Liver (tissue), 9 donors: Measurements from ENCODE around the gene TDP2. TPM values are rescaled to one million over a fixed set of nuclear protein-coding genes. Genes with fewer than 3 reads are reported as not detected.

Experiments used
- DNase-seq: peaks from one replicate; pipeline ENCODE4 v3.0.0-alpha.2; 2017; ENCODE audit warnings: low spot score
- H3K27ac ChIP-seq, 2 donors: one replicate each; pipeline ENCODE4 v1.7.0; 2013; ENCODE audit warnings: inconsistent platforms in 2 of 2, low read length in 2 of 2, control low read depth in 1 of 2, low read depth in 1 of 2, mild to moderate bottlenecking in 1 of 2
- H3K27me3 ChIP-seq, 4 donors: one replicate each; pipeline versions ENCODE4 v1.6.1 to v1.7.0; 2013; ENCODE audit warnings: low read length in 3 of 4, inconsistent platforms in 1 of 4, mild to moderate bottlenecking in 1 of 4, moderate library complexity in 1 of 4; ENCODE audit not compliant: control insufficient read depth in 4 of 4, insufficient read depth in 4 of 4
- H3K36me3 ChIP-seq, 4 donors: one replicate each; pipeline versions ENCODE4 v1.6.1 to v1.7.0; 2013; ENCODE audit warnings: low read length in 3 of 4, mild to moderate bottlenecking in 3 of 4, low read depth in 1 of 4, moderate library complexity in 1 of 4; ENCODE audit not compliant: control insufficient read depth in 4 of 4, insufficient read depth in 3 of 4
- H3K4me1 ChIP-seq, 4 donors: one replicate each; pipeline versions ENCODE4 v1.6.1 to v1.7.0; 2013; ENCODE audit warnings: low read length in 3 of 4, mild to moderate bottlenecking in 3 of 4, moderate library complexity in 1 of 4; ENCODE audit not compliant: control insufficient read depth in 4 of 4, insufficient read depth in 4 of 4
- H3K4me3 ChIP-seq, 3 donors: one replicate each; pipeline versions ENCODE4 v1.6.1 to v1.7.0; 2013; ENCODE audit warnings: low read length in 3 of 3, control low read depth in 1 of 3, low read depth in 1 of 3, mild to moderate bottlenecking in 1 of 3
- H3K9ac ChIP-seq, 2 donors: one replicate each; pipeline ENCODE4 v1.7.0; 2013; ENCODE audit warnings: low read length in 2 of 2, mild to moderate bottlenecking in 2 of 2, moderate library complexity in 2 of 2, control low read depth in 1 of 2, low read depth in 1 of 2
- H3K9me3 ChIP-seq, 4 donors: one replicate each; pipeline versions ENCODE4 v1.6.1 to v1.7.0; 2013; ENCODE audit warnings: low read length in 3 of 4; ENCODE audit not compliant: control insufficient read depth in 4 of 4
- EGR1 ChIP-seq, 2 donors: IDR thresholded peaks; 2 replicates each; pipeline ENCODE4 v1.6.1; 2016 to 2018; ENCODE audit warnings: antibody characterized with exemption in 2 of 2, low read depth in 2 of 2
- FOXA1 ChIP-seq: IDR thresholded peaks from 2 replicates; pipeline ENCODE4 v1.6.1; 2016; ENCODE audit warnings: antibody characterized with exemption
- FOXA2 ChIP-seq: IDR thresholded peaks from 2 replicates; pipeline ENCODE4 v1.6.1; 2016; ENCODE audit warnings: antibody characterized with exemption
- GABPA ChIP-seq, 2 donors: IDR thresholded peaks in 1 of 2; conservative IDR thresholded peaks in 1 of 2; 2 replicates each; pipeline ENCODE4 v1.6.1; 2016; ENCODE audit warnings: antibody characterized with exemption in 2 of 2, mild to moderate bottlenecking in 1 of 2, moderate library complexity in 1 of 2
- HNF4A ChIP-seq, 2 donors: conservative IDR thresholded peaks; 2 replicates each; pipeline ENCODE4 v1.6.1; 2016; ENCODE audit warnings: antibody characterized with exemption in 2 of 2, mild to moderate bottlenecking in 2 of 2
- HNF4G ChIP-seq: IDR thresholded peaks from 2 replicates; pipeline ENCODE4 v1.6.1; 2016; ENCODE audit warnings: antibody characterized with exemption
- JUND ChIP-seq, 2 donors: IDR thresholded peaks; 2 replicates each; pipeline ENCODE4 v1.6.1; 2016; ENCODE audit warnings: antibody characterized with exemption in 2 of 2
- NR2F2 ChIP-seq: IDR thresholded peaks from 2 replicates; pipeline ENCODE4 v1.6.1; 2016; ENCODE audit warnings: antibody characterized with exemption
- RXRA ChIP-seq, 2 donors: IDR thresholded peaks; 2 replicates each; pipeline ENCODE4 v1.6.1; 2017 to 2018; ENCODE audit warnings: antibody characterized with exemption in 2 of 2, mild to moderate bottlenecking in 1 of 2
- SP1 ChIP-seq: IDR thresholded peaks from 2 replicates; pipeline ENCODE4 v1.6.1; 2018; ENCODE audit warnings: antibody characterized with exemption, mild to moderate bottlenecking
- TAF1 ChIP-seq: conservative IDR thresholded peaks from 2 replicates; pipeline ENCODE4 v1.6.1; 2016; ENCODE audit warnings: antibody characterized with exemption, mild to moderate bottlenecking
- YY1 ChIP-seq: IDR thresholded peaks from 2 replicates; pipeline ENCODE4 v1.6.1; 2016; ENCODE audit warnings: antibody characterized with exemption, mild to moderate bottlenecking
- WGBS: extraction: QIAGEN DNeasy Blood & Tissue Kit; methylation state at CpG from one replicate; pipeline ENCODE4 v1.1.7; 2013; 5-methylcytosine and 5-hydroxymethylcytosine counted together
- polyA plus RNA-seq, 2 donors: library from polyadenylated mRNA; stranded (reverse) in 1 of 2; unstranded in 1 of 2; fragments of 200-250 nt in 1 of 2; fragments of >200 nt in 1 of 2; fragmentation: Nextera tagmentation in 1 of 2; extraction: Ambion mirVana in 1 of 2; gene quantifications; one replicate each; pipeline versions ENCODE4 v1.2.1 to v1.2.3, GENCODE V29; 2013 to 2015
- total RNA-seq, 2 donors: library from RNA; depleted of rRNA; stranded (reverse); fragments of >200 nt; gene quantifications; one replicate each; pipeline ENCODE4 v1.2.3, GENCODE V29; 2014
- TF ChIP-seq, protein P1 (sequence below): IDR thresholded peaks from 2 replicates; pipeline ENCODE4 v1.6.1; 2016; ENCODE audit warnings: antibody characterized with exemption
- TF ChIP-seq, protein P2 (sequence below): fragments of 150-350 bp; IDR thresholded peaks from 2 replicates; pipeline ENCODE4 v1.5.1; 2017; ENCODE audit warnings: improper control_type of control experiment, low read depth, low read length; ENCODE audit not compliant: missing input control
- TF ChIP-seq, protein P3 (sequence below): IDR thresholded peaks from 2 replicates; pipeline ENCODE4 v1.6.1; 2016; ENCODE audit warnings: antibody characterized with exemption
- TF ChIP-seq, protein P4 (sequence below): IDR thresholded peaks from 2 replicates; pipeline ENCODE4 v1.6.1; 2016; ENCODE audit warnings: antibody characterized with exemption
- donor health status: healthy.
- donor health status: healthy.
- donor health status: healthy.
- donor health status: healthy.
- donor health status: healthy.

TDP2 gene
- total and polyA plus RNA-seq, 4 donors = 16.5 to 24.3 (median 18.5) TPM

DNA sequence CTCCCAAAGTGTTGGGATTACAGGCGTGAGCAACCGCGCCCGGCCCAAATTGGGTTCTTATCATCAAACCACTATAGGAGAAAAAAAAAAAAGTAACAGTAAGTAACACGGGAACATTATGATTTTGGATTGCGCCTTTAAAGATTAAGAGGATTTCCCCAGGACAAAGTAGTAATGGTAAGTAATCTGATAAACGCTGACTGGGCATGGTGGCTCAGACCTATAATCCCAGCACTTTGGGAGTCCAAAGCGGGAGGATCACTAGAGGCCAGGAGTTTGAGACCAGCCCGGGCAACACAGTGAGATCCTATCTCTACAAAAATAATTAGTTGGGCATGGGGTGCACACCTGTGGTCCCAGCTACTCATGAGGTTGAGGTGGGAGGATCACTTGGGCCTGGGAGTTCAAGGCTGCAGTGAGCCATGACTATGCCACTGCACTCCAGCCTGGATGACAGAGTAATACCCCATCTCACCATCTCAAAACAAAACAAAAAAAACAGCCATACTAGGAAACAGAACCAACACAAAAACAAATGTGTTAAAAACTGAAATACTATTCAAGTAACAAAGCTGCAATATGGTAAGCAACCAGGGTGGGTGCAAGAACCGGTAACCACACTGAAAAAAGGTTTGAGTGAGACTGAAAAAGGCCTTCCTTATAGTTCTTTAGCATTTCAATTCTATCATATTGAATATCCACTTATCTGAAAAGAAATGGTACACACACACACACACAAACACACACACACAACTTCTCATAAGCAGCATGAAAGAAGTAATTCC is 44.0 kb upstream of the TDP2 start:
- WGBS = 93% methylated on average over 10 of the region's 10 CpGs
- H3K4me3 ChIP-seq = no peak overlapping the region

DNA sequence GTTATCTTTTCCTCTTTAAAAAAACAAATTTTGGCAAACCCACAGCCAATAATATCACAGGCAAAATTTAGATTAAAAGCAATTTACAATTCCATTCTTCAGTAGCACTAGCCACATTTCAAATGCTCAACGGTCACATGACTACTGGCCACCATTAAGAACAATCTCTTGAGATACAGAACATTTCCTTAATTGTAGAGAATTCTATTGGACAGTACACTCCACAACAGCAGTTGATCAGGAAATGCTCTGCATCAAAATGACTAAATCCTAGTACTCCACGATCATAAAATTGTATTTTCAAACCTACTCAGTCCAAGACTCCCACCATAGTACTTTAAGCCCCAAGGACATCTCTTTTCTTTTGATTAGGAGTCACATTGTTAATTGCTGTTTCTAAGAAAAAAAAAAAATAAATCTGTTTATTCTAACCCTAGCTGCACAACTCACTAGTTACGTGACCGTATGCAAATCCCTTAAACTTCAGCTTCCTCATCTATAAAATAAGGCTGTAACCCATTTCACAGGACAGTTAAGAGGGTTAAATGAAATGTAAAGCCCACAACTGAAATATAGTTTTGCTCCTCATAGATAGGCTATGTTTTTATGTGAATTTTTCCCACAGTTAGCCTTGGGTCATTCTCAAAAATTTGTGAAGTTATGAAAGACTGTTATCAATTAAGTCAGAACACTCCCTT is 42.5 kb upstream of the TDP2 start:
- no peak overlapping the region for H3K4me3 ChIP-seq
- WGBS = 89% methylated on average over 4 of the region's 4 CpGs
- H3K4me1 ChIP-seq = peaks cover 0 to 10% (median 3%) of the 10 kb centered on the region in 4 donors
- H3K27me3 ChIP-seq = no peaks in the 10 kb centered on the region
- no peak overlapping the region for H3K9ac ChIP-seq
- DNase-seq = no peak
- TF ChIP-seq SP1 = no peak
- TF ChIP-seq EGR1 (IDR thresholded peaks at IDR 0.05; ENCODE audit: low read depth in 2 of 2) = no peak
- TF ChIP-seq, protein P1, sequence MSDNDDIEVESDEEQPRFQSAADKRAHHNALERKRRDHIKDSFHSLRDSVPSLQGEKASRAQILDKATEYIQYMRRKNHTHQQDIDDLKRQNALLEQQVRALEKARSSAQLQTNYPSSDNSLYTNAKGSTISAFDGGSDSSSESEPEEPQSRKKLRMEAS = no peak
- TF ChIP-seq FOXA1 = no peak
- no peak for TF ChIP-seq HNF4G
- no peak for TF ChIP-seq NR2F2
- no peak for TF ChIP-seq FOXA2
- no peak for TF ChIP-seq TAF1
- TF ChIP-seq HNF4A (conservative IDR thresholded peaks at IDR 0.05) = no peak
- TF ChIP-seq, protein P2, sequence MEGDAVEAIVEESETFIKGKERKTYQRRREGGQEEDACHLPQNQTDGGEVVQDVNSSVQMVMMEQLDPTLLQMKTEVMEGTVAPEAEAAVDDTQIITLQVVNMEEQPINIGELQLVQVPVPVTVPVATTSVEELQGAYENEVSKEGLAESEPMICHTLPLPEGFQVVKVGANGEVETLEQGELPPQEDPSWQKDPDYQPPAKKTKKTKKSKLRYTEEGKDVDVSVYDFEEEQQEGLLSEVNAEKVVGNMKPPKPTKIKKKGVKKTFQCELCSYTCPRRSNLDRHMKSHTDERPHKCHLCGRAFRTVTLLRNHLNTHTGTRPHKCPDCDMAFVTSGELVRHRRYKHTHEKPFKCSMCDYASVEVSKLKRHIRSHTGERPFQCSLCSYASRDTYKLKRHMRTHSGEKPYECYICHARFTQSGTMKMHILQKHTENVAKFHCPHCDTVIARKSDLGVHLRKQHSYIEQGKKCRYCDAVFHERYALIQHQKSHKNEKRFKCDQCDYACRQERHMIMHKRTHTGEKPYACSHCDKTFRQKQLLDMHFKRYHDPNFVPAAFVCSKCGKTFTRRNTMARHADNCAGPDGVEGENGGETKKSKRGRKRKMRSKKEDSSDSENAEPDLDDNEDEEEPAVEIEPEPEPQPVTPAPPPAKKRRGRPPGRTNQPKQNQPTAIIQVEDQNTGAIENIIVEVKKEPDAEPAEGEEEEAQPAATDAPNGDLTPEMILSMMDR = no peak
- TF ChIP-seq, protein P3, sequence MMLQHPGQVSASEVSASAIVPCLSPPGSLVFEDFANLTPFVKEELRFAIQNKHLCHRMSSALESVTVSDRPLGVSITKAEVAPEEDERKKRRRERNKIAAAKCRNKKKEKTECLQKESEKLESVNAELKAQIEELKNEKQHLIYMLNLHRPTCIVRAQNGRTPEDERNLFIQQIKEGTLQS = no peak
- no peak for TF ChIP-seq YY1
- no peak for TF ChIP-seq JUND (IDR thresholded peaks at IDR 0.05)
- H3K36me3 ChIP-seq = peaks cover 21 to 95% (median 82%) of the 10 kb centered on the region in 4 donors
- H3K9me3 ChIP-seq = no peaks in the 10 kb centered on the region
- no peak overlapping the region for H3K27ac ChIP-seq

More for the DNA sequence above, 44.0 kb upstream of the TDP2 start:
- Histone ChIP-seq H3K27me3 (no peaks in the 10 kb centered on the region), H3K9ac (no peak overlapping the region), H3K9me3 (no peaks in the 10 kb centered on the region), H3K4me1 (peaks cover 0 to 20% (median 6%) of the 10 kb centered on the region in 4 donors), H3K36me3 (peaks cover 21 to 96% (median 77%) of the 10 kb centered on the region in 4 donors), H3K27ac (no peak overlapping the region)
- no peak for TF ChIP-seq FOXA2
- DNase-seq = no peak

DNA sequence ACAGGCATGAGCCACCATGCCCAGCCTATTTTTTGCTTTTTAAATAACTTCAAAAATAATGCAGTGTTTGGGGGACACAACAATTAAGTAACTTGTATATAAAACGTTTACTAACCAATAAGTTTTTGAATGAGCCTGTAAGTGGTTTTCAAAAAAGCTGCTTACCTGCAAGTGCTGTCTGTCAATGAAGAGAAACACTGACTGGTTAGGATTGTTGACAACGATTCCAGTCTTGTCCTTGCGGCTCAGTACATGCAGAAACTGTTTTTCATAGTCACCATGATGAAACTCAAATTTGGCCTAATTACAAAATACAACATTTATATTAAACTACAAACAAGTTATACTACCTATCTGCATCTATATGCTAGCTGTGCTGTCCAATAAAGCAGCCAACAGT is 41.9 kb upstream of the TDP2 start:
- no peak for DNase-seq
- Histone ChIP-seq H3K27ac (no peak overlapping the region), H3K27me3 (no peaks in the 10 kb centered on the region), H3K4me3 (no peak overlapping the region), H3K9me3 (no peaks in the 10 kb centered on the region), H3K4me1 (peaks cover 0 to 7% (median 3%) of the 10 kb centered on the region in 4 donors), H3K36me3 (peaks cover 19 to 95% (median 82%) of the 10 kb centered on the region in 4 donors), H3K9ac (no peak overlapping the region)
- WGBS = 85% methylated on average over 3 of the region's 3 CpGs
- TF ChIP-seq, protein P2 = no peak
- TF ChIP-seq GABPA (IDR thresholded peaks at IDR 0.05 in 1 of 2, conservative IDR thresholded peaks at IDR 0.05 in 1 of 2) = no peak
- TF ChIP-seq, protein P4, sequence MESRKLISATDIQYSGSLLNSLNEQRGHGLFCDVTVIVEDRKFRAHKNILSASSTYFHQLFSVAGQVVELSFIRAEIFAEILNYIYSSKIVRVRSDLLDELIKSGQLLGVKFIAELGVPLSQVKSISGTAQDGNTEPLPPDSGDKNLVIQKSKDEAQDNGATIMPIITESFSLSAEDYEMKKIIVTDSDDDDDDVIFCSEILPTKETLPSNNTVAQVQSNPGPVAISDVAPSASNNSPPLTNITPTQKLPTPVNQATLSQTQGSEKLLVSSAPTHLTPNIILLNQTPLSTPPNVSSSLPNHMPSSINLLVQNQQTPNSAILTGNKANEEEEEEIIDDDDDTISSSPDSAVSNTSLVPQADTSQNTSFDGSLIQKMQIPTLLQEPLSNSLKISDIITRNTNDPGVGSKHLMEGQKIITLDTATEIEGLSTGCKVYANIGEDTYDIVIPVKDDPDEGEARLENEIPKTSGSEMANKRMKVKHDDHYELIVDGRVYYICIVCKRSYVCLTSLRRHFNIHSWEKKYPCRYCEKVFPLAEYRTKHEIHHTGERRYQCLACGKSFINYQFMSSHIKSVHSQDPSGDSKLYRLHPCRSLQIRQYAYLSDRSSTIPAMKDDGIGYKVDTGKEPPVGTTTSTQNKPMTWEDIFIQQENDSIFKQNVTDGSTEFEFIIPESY = no peak
- TF ChIP-seq, protein P3 = no peak
- TF ChIP-seq TAF1 = no peak
- TF ChIP-seq RXRA (IDR thresholded peaks at IDR 0.05) = no peak
